Neutrophil (primary cell): ENCODE data around the gene PLXNA1.

Source experiments
- H3K27ac ChIP-seq: fragments of 200-600 bp; sonication (generic); 2 replicates; pipeline ENCODE4 v1.5.1; 2016; ENCODE audit warnings: mild to moderate bottlenecking, moderate library complexity
- H3K27me3 ChIP-seq: fragments of 200-600 bp; sonication (generic); 2 replicates; pipeline ENCODE4 v1.6.0; 2016; ENCODE audit warnings: mild to moderate bottlenecking
- H3K36me3 ChIP-seq: fragments of 200-600 bp; sonication (generic); 2 replicates; pipeline ENCODE4 v1.5.1; 2017
- H3K4me1 ChIP-seq, 2 experiments: fragments of 200-600 bp in 1 of 2; sonication (generic) in 1 of 2; 1 replicate in 1 of 2; 2 replicates in 1 of 2; pipeline versions ENCODE4 v1.5.1 to v1.6.1; 2013 to 2016; ENCODE audit warnings: low read depth in 1 of 2, low read length in 1 of 2, mild to moderate bottlenecking in 1 of 2, moderate library complexity in 1 of 2; ENCODE audit not compliant: control insufficient read depth in 1 of 2, insufficient read depth in 1 of 2
- H3K4me3 ChIP-seq, 2 experiments: fragments of 200-600 bp in 1 of 2; sonication (generic) in 1 of 2; 1 replicate in 1 of 2; 2 replicates in 1 of 2; pipeline ENCODE4 v1.5.1; 2013 to 2016; ENCODE audit warnings: low read depth in 1 of 2, low read length in 1 of 2, mild to moderate bottlenecking in 1 of 2, moderate library complexity in 1 of 2
- H3K9me3 ChIP-seq: fragments of 200-600 bp; sonication (generic); 2 replicates; pipeline ENCODE4 v1.5.1; 2016
- TF ChIP-seq, protein P1 (sequence below): fragments of 200-600 bp; sonication (generic); IDR thresholded peaks from 2 replicates; pipeline ENCODE4 v1.5.1; 2016; ENCODE audit warnings: antibody characterized with exemption

Gene PLXNA1

DNA sequence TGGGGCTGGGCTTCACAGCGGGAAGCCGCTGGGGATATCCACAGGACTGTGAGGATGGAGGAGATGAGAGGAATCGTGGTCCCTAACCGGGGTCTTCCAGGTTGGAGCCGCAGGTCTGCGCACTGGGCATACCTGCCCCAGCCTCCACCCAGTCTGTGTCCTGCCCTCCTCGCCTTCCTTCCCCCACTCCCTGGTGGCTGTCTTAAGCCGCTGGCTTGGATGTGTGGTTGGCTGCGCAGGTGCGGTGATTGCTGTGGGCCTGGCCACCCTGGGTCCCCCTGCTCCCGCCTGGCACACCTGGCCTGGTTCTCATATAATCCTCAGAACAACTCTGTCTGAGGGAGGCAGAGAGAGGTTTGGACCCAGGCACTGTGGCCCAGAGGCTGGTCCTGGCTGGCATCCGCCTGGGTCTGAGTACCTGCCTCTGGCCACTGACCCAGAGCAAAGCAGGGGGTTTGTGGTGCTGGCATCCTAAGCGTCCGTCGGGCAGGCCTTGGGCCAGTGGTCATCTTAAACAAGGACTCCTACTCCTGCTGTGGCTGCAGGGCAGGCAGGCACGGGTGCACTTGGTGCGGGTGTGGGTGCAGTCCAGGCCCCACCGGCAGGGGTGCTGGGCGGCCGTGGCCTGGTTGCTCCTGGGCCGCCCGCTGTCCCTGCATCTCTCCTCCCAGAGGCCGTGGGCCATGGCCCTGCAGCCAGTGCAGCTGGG, 18.7 kb downstream of the PLXNA1 start:
- TF ChIP-seq, protein P1, sequence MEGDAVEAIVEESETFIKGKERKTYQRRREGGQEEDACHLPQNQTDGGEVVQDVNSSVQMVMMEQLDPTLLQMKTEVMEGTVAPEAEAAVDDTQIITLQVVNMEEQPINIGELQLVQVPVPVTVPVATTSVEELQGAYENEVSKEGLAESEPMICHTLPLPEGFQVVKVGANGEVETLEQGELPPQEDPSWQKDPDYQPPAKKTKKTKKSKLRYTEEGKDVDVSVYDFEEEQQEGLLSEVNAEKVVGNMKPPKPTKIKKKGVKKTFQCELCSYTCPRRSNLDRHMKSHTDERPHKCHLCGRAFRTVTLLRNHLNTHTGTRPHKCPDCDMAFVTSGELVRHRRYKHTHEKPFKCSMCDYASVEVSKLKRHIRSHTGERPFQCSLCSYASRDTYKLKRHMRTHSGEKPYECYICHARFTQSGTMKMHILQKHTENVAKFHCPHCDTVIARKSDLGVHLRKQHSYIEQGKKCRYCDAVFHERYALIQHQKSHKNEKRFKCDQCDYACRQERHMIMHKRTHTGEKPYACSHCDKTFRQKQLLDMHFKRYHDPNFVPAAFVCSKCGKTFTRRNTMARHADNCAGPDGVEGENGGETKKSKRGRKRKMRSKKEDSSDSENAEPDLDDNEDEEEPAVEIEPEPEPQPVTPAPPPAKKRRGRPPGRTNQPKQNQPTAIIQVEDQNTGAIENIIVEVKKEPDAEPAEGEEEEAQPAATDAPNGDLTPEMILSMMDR: no peak
- no peaks in the 10 kb centered on the region for H3K36me3 ChIP-seq
- no peaks in the 10 kb centered on the region for H3K27me3 ChIP-seq
- no peaks in the 10 kb centered on the region for H3K4me1 ChIP-seq
- H3K27ac ChIP-seq: no peak overlapping the region
- no peaks in the 10 kb centered on the region for H3K9me3 ChIP-seq
- H3K4me3 ChIP-seq: no peak overlapping the region

DNA sequence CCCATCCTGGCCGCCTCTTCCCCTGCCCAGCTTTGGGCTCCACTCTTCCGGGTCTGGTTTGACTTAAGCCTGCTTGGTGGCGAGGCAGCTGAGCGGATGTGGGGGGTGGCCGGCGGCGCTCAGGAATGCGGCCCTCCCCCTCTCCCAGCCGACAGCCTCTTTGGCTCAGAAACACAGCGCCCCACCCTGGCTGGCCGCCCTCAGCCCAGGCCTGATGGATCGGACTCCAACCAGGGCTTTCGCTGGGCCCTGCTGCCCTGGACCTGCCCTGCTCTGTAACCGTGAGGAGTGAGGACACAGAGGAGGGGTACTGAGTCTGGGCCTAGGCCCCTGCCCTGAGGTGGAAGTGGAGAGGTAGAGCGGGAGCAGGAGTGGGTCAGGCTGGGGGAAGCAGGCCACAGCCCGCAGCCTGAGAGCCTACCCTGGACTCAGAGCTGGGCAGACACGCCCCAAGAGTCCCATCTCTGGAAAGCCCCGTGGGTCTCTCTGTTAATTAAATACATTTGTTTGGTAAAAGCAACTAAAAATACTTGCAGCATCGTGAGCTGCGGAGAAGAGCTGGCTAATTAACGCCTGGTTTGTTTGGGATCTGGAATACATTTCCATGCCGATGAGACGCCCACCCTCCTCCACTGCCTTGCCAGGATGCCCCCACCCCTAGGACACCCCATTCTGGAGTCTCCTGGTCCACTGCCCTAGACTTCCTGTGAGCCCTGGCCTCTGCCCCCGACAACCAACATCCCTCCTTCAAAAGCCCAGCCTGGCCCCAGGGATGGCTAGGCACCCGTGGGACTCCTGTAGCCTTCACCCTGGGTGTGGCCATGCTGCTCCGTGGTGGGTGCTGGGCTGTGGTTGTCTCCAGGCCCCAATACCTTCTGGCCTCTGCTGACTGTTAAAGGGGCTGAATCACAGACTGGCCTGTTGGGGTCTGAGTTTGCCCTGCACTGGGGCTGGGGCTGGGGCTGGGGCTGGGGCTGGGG, 19.6 kb downstream of the PLXNA1 start:
- H3K27me3 ChIP-seq: no peaks in the 10 kb centered on the region
- H3K27ac ChIP-seq: no peak overlapping the region
- H3K4me3 ChIP-seq: no peak overlapping the region
- no peaks in the 10 kb centered on the region for H3K9me3 ChIP-seq
- TF ChIP-seq, protein P1: no peak
- H3K4me1 ChIP-seq: no peaks in the 10 kb centered on the region
- H3K36me3 ChIP-seq: no peaks in the 10 kb centered on the region

DNA sequence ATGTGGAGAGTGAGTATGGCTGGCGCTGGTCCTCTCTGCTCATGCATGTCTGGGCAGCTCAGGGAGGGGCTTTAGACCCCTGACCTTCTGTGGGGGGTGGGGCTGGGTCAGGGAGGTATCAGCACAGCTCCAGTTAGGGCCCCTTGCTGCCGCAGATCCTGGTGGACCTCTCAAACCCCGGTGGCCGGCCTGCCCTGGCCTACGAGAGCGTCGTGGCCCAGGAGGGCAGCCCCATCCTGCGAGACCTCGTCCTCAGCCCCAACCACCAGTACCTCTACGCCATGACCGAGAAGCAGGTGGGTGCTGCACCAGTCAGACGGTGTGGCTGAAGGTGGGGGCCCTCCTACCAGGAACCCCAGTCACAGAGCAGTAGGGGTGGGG, 20.2 kb downstream of the PLXNA1 start:
- Histone ChIP-seq H3K36me3 (no peaks in the 10 kb centered on the region), H3K27me3 (no peaks in the 10 kb centered on the region), H3K27ac (no peak overlapping the region), H3K4me1 (no peaks in the 10 kb centered on the region), H3K9me3 (no peaks in the 10 kb centered on the region), H3K4me3 (no peak overlapping the region)
- TF ChIP-seq, protein P1: no peak

DNA sequence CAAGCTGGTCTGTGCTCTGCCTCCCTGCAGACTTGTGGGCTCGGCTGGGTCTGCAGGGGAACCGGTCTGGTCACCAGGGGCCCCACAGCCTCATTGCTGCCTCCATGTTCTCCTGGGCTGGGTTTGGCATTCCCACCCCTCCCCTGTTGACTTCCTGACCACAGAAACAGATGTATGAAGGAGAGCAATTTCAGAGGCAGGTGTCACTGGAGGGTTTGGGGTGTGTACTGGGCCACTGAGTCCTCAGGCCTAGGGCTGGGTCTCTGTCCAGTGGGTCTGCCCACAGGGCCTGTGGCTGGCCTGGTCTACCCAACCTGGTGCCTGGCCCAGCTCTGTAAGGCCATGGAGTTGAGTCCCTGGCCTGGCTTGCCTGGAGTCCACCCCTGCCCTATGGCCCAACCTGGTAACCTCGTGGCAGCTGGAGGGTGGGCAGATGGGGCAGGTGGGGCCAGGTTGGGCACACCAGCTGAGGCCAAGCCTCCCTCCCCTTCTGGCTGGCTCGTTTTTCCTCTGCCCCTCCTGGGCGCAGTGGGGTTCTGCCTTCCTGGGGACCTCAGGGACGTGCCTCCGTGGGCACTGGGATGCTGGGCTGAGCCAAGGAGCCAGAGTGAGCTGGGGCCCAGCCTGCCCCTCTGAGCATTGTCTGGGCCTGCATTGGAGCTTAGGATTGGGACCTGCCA, 20.8 kb downstream of the PLXNA1 start:
- Histone ChIP-seq H3K36me3 (no peaks in the 10 kb centered on the region), H3K4me1 (no peaks in the 10 kb centered on the region), H3K4me3 (no peak overlapping the region), H3K27me3 (no peaks in the 10 kb centered on the region), H3K27ac (no peak overlapping the region), H3K9me3 (no peaks in the 10 kb centered on the region)
- TF ChIP-seq, protein P1: no peak

DNA sequence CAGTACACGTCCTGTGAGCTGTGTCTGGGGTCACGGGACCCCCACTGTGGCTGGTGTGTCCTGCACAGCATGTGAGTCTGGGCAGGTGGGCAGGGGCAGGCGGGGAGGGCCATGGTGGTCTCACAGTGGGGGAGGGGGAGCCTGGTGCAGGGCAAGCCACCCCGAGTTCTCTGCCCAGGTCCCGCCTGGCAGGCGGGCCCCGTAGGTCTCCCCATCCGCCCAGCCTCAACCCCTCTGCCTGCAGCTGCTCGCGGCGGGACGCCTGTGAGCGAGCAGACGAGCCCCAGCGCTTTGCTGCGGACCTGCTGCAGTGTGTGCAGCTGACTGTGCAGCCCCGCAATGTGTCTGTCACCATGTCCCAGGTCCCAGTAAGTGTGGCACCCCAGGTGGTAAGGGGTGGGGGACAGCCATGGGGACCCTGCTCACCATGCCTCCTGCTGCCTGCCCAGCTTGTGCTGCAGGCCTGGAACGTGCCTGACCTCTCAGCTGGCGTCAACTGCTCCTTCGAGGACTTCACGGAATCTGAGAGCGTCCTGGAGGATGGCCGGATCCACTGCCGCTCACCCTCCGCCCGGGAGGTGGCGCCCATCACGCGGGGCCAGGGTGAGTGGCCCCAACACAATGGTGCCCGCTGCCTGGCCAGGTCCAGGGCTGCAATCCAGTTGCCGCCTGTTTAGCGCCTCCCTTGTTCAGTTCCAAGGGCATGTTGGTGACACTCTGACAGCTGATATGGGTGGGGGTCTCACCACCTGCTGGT, 21.9 kb downstream of the PLXNA1 start:
- Histone ChIP-seq H3K4me1 (no peaks in the 10 kb centered on the region), H3K9me3 (no peaks in the 10 kb centered on the region), H3K27me3 (no peaks in the 10 kb centered on the region), H3K36me3 (no peaks in the 10 kb centered on the region), H3K4me3 (no peak overlapping the region), H3K27ac (no peak overlapping the region)
- TF ChIP-seq, protein P1: no peak
